Measurements from ENCODE around the gene BRINP2.
"Not testable (repeated sequence)": the region's sequence is repeated elsewhere in the genome, so short reads cannot be mapped to it uniquely, and the experiment has no call there.

Gene BRINP2

GRCh38 chr1:177315261-177315660, 144.5 kb downstream of the BRINP2 start (continued):
- TF ChIP-seq TSHZ2 (CRISPR knock-in tag; IDR thresholded peaks at IDR 0.05): no peak
- TF ChIP-seq BACH2 (CRISPR knock-in tag; IDR thresholded peaks at IDR 0.05; ENCODE audit: borderline replicate concordance): no peak
- TF ChIP-seq OSR1 (CRISPR knock-in tag; IDR thresholded peaks at IDR 0.05): no peak
- TF ChIP-seq TOX (CRISPR knock-in tag; IDR thresholded peaks at IDR 0.05; ENCODE audit: borderline replicate concordance): no peak

- ATAC-seq: no peak
Measured at GRCh38 chr1:177315761-177316160, 145.0 kb downstream of the BRINP2 start.

GRCh38 chr1:177321434-177321833, 150.7 kb downstream of the BRINP2 start:
- not testable (repeated sequence) for ATAC-seq

More at GRCh38 chr1:177315761-177316160, 145.0 kb downstream of the BRINP2 start:
- TF ChIP-seq ZNF70 (CRISPR knock-in tag; IDR thresholded peaks at IDR 0.05) (no peak), PATZ1 (CRISPR knock-in tag; IDR thresholded peaks at IDR 0.05; ENCODE audit: borderline replicate concordance) (no peak), ESRRG (CRISPR knock-in tag; IDR thresholded peaks at IDR 0.05) (no peak), TCF4 (CRISPR knock-in tag; IDR thresholded peaks at IDR 0.05; ENCODE audit: borderline replicate concordance) (no peak), CSDC2 (CRISPR knock-in tag; IDR thresholded peaks at IDR 0.05) (no peak), ISL1 (CRISPR knock-in tag; IDR thresholded peaks at IDR 0.05) (no peak), ZNF565 (CRISPR knock-in tag; conservative IDR thresholded peaks at IDR 0.05; ENCODE audit: low read depth) (no peak), ZNF8 (CRISPR knock-in tag; IDR thresholded peaks at IDR 0.05) (no peak), CREB5 (CRISPR knock-in tag; IDR thresholded peaks at IDR 0.05; ENCODE audit: low read depth) (no peak)

- no peak for ATAC-seq
- no peak for TF ChIP-seq RARB (CRISPR knock-in tag; IDR thresholded peaks at IDR 0.05)
- TF ChIP-seq ARNTL (CRISPR knock-in tag; IDR thresholded peaks at IDR 0.05; ENCODE audit: borderline replicate concordance, low read depth): no peak
- no peak for TF ChIP-seq CREB5 (CRISPR knock-in tag; IDR thresholded peaks at IDR 0.05; ENCODE audit: low read depth)
Measured at GRCh38 chr1:177328251-177328650, 157.5 kb downstream of the BRINP2 start.

- TF ChIP-seq ZNF565 (CRISPR knock-in tag; conservative IDR thresholded peaks at IDR 0.05; ENCODE audit: low read depth): no peak
- TF ChIP-seq RARB (CRISPR knock-in tag; IDR thresholded peaks at IDR 0.05): no peak
- TF ChIP-seq ISL1 (CRISPR knock-in tag; IDR thresholded peaks at IDR 0.05): no peak
- no peak for TF ChIP-seq BACH2 (CRISPR knock-in tag; IDR thresholded peaks at IDR 0.05; ENCODE audit: borderline replicate concordance)
- TF ChIP-seq TCF4 (CRISPR knock-in tag; IDR thresholded peaks at IDR 0.05; ENCODE audit: borderline replicate concordance): no peak
- TF ChIP-seq ZFP30 (CRISPR knock-in tag; IDR thresholded peaks at IDR 0.05): no peak
- no peak for TF ChIP-seq PATZ1 (CRISPR knock-in tag; IDR thresholded peaks at IDR 0.05; ENCODE audit: borderline replicate concordance)
- TF ChIP-seq ZFP3 (CRISPR knock-in tag; IDR thresholded peaks at IDR 0.05): no peak
- no peak for TF ChIP-seq CSRNP3 (CRISPR knock-in tag; IDR thresholded peaks at IDR 0.05)
- no peak for TF ChIP-seq ESRRG (CRISPR knock-in tag; IDR thresholded peaks at IDR 0.05)
- no peak for TF ChIP-seq TOX (CRISPR knock-in tag; IDR thresholded peaks at IDR 0.05; ENCODE audit: borderline replicate concordance)
- TF ChIP-seq POU6F1 (CRISPR knock-in tag; IDR thresholded peaks at IDR 0.05; ENCODE audit: borderline replicate concordance, low read depth): no peak
- no peak for TF ChIP-seq CREB5 (CRISPR knock-in tag; IDR thresholded peaks at IDR 0.05; ENCODE audit: low read depth)
- no peak for ATAC-seq
Measured at GRCh38 chr1:177329871-177330270, 159.1 kb downstream of the BRINP2 start.
